Gastroesophageal sphincter (tissue), 4 donors: ENCODE data around the gene CNKSR3. TPM values are rescaled to one million over a fixed set of nuclear protein-coding genes. Genes with fewer than 3 reads are reported as not detected.
A peak's percentile ranks its signal among the peaks of the same experiment; 100 is the strongest.

ENCODE experiments used
- ATAC-seq: fragments of 150-250 bp; one replicate; pipeline ENCODE4 v1.9.1; 2016; ENCODE audit warnings: mild to moderate bottlenecking, moderate library complexity
- H3K27ac ChIP-seq, 4 donors: fragments of 200-600 bp; sonication (generic) in 3 of 4; 1 replicate in 3 of 4; 2 replicates in 1 of 4; pipeline ENCODE4 v1.5.1; 2016 to 2019
- H3K27me3 ChIP-seq: fragments of 200-600 bp; sonication (generic); one replicate; pipeline ENCODE4 v1.5.1; 2019
- H3K36me3 ChIP-seq, 2 donors: fragments of 200-600 bp; sonication (generic); one replicate each; pipeline ENCODE4 v1.5.1; 2019; ENCODE audit warnings: control low read depth in 1 of 2
- H3K4me1 ChIP-seq, 3 donors: fragments of 200-600 bp; sonication (generic); 1 replicate in 2 of 3; 2 replicates in 1 of 3; pipeline ENCODE4 v1.5.1; 2016 to 2019; ENCODE audit warnings: control low read depth in 2 of 3
- H3K4me3 ChIP-seq, 2 donors: fragments of 200-600 bp; sonication (generic); one replicate each; pipeline ENCODE4 v1.5.1; 2019; ENCODE audit warnings: mild to moderate bottlenecking in 1 of 2, moderate library complexity in 1 of 2
- H3K9me3 ChIP-seq, 3 donors: fragments of 200-600 bp; sonication (generic); one replicate each; pipeline ENCODE4 v1.5.1; 2017 to 2019; ENCODE audit warnings: control low read depth in 2 of 3
- EP300 ChIP-seq: sonication (generic); formaldehyde crosslinking; IDR thresholded peaks from one replicate; pipeline ENCODE4 v1.6.1; 2017; ENCODE audit warnings: antibody characterized with exemption, mild to moderate bottlenecking
- POLR2A ChIP-seq, 2 donors: fragments of 450-650 bp; IDR thresholded peaks; one replicate each; pipeline ENCODE4 v1.6.1; 2017; ENCODE audit warnings: antibody characterized with exemption in 2 of 2, mild to moderate bottlenecking in 2 of 2, moderate library complexity in 1 of 2
- POLR2AphosphoS5 ChIP-seq: sonication (generic); formaldehyde crosslinking; IDR thresholded peaks from one replicate; pipeline ENCODE4 v1.6.1; 2017; ENCODE audit warnings: antibody characterized with exemption
- WGBS, 2 donors: methylation state at CpG; one replicate each; pipeline ENCODE4 v1.1.5; 2018; ENCODE audit warnings: low coverage in 1 of 2; 5-methylcytosine and 5-hydroxymethylcytosine counted together
- total RNA-seq, 4 donors: library from RNA; depleted of rRNA; stranded (reverse); fragments of >200 nt; gene quantifications; one replicate each; pipeline ENCODE4 v1.1.0, GENCODE V29; 2016
- TF ChIP-seq, protein P1 (sequence below), 4 experiments: fragments of 200-600 bp in 2 of 4; fragments of 450-650 bp in 2 of 4; sonication (generic) in 1 of 4; IDR thresholded peaks; one replicate each; pipeline ENCODE4 v1.5.1; 2017 to 2019; ENCODE audit warnings: antibody characterized with exemption in 4 of 4, mild to moderate bottlenecking in 2 of 4, moderate library complexity in 2 of 4

The CNKSR3 gene
- total RNA-seq, 4 donors from 2014 or later: 12.9 to 28.9 (median 16.0) TPM

DNA sequence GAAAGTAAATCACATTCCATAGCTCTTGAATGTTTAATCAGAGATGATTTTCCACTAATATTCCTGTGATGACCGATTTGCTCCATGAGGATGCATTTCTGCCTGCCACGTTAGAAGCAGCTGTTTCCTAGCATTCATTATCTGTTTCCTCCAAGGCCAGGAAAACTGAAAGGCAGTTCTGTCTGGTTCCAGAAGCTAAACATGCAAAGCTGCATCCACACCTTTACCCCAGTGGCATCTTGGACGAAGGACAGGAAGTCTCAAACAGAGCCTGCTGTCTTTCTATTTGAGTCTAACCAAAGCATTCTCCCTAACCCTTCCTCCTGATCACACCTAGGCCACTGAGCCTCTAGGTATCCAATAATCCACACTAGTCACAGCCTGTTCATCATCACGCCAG lies 27.6 kb downstream of the CNKSR3 start:
- Histone ChIP-seq H3K9me3 (no peaks in the 10 kb centered on the region), H3K27ac (peak overlapping the region; percentile 60 to 82 (median 72)), H3K36me3 (no peaks in the 10 kb centered on the region), H3K27me3 (no peaks in the 10 kb centered on the region), H3K4me3 (no peak overlapping the region), H3K4me1 (peaks cover 0 to 80% (median 23%) of the 10 kb centered on the region in 3 donors)
- ATAC-seq: peak; percentile 39
- 27 to 38% methylated on average over 2 to 4 of the region's 4 CpGs for WGBS, 2 donors
- TF ChIP-seq, protein P1, sequence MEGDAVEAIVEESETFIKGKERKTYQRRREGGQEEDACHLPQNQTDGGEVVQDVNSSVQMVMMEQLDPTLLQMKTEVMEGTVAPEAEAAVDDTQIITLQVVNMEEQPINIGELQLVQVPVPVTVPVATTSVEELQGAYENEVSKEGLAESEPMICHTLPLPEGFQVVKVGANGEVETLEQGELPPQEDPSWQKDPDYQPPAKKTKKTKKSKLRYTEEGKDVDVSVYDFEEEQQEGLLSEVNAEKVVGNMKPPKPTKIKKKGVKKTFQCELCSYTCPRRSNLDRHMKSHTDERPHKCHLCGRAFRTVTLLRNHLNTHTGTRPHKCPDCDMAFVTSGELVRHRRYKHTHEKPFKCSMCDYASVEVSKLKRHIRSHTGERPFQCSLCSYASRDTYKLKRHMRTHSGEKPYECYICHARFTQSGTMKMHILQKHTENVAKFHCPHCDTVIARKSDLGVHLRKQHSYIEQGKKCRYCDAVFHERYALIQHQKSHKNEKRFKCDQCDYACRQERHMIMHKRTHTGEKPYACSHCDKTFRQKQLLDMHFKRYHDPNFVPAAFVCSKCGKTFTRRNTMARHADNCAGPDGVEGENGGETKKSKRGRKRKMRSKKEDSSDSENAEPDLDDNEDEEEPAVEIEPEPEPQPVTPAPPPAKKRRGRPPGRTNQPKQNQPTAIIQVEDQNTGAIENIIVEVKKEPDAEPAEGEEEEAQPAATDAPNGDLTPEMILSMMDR (IDR thresholded peaks at IDR 0.05): no peak
- TF ChIP-seq EP300 (no peak), POLR2A (IDR thresholded peaks at IDR 0.05) (no peak), POLR2AphosphoS5 (no peak)

- Histone ChIP-seq H3K27me3 (no peaks in the 10 kb centered on the region), H3K36me3 (no peaks in the 10 kb centered on the region), H3K4me1 (peaks cover 0 to 78% (median 25%) of the 10 kb centered on the region in 3 donors), H3K4me3 (no peak overlapping the region), H3K27ac (peak overlapping the region; percentile 51 to 82 (median 72)), H3K9me3 (no peaks in the 10 kb centered on the region)
- TF ChIP-seq POLR2AphosphoS5: no peak
- TF ChIP-seq, protein P1 (IDR thresholded peaks at IDR 0.05): no peak
- TF ChIP-seq EP300: no peak
- no peak for TF ChIP-seq POLR2A (IDR thresholded peaks at IDR 0.05)
- 36 to 57% methylated on average over 3 of the region's 3 CpGs for WGBS, 2 donors
- ATAC-seq: no peak
Observed at GRCh38 chr6:154481521-154482013, 28.9 kb downstream of the CNKSR3 start.

DNA sequence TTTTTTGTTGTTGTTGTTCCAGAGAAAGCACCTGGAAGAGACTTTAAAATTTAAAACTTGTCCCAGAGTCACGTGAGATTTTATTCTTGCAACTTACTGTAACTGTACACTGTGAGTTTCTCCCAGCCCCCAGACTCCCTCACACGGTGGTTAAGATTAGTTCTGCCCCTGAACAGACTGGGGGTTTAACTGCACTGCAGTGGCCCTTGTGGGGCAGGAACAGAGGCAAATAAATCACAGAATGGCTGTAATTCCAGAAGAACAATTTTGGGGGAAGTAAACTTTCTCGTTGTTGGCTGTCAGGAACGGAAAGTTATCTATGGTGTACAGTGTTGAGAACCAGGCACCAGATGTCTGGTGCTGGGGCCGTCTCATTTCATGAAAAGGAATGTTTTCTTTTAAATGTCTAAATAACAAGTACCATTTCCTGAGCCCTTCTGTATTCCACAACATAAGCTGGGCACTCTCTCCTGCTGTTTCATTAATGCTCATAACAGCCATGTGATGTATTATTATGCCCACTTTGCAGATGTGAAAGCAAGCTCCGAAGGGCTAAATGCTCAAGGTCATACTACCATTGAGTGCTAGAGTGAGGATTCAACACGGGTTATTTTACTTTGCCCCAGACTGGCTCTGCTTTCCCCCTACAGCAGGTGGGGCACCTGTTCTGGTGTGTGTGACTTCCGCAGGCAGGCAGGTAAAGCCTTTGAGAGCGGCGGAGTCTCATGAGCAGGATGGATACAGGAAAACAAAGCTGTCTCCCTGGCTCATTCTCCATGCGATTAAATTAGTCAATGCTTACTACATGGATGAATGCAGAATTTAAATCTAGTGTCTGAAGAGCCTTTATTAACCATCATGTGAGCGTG lies 30.5 kb downstream of the CNKSR3 start:
- WGBS, 2 donors: 34 to 42% methylated on average over 9 of the region's 12 CpGs
- Histone ChIP-seq H3K4me1 (peaks cover 0 to 74% (median 25%) of the 10 kb centered on the region in 3 donors), H3K9me3 (no peaks in the 10 kb centered on the region), H3K4me3 (peak overlapping the region in 1 of 2 donors; percentile 15), H3K27me3 (no peaks in the 10 kb centered on the region), H3K36me3 (no peaks in the 10 kb centered on the region), H3K27ac (peak overlapping the region; percentile 54 to 79 (median 76))
- TF ChIP-seq, protein P1 (IDR thresholded peaks at IDR 0.05): no peak
- no peak for TF ChIP-seq EP300
- no peak for TF ChIP-seq POLR2A (IDR thresholded peaks at IDR 0.05)
- TF ChIP-seq POLR2AphosphoS5: no peak
- ATAC-seq: no peak

DNA sequence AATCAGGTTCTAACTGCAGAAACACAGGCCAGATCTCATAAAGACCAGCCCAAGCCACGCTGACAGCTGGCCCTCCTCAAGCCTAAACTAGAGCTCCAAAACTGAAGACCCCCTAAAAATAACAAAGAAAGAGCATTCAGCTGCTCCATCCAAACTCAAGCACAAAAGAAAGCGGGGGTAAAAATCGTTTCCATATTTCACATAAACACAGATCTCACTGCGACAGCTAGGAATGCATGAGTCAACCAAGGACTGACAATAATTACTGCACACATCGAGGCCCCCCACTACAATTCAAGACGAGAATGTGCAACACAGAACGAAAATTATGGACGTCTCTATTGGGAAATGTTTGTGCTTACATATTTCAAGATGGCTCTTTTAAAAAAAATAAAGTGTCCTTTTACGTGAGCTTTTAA lies 31.1 kb downstream of the CNKSR3 start:
- Histone ChIP-seq H3K4me1 (peaks cover 0 to 74% (median 25%) of the 10 kb centered on the region in 3 donors), H3K9me3 (no peaks in the 10 kb centered on the region), H3K27ac (peak overlapping the region; percentile 68 to 79 (median 76)), H3K27me3 (no peaks in the 10 kb centered on the region), H3K4me3 (peak overlapping the region in 1 of 2 donors; percentile 15), H3K36me3 (no peaks in the 10 kb centered on the region)
- ATAC-seq: no peak
- no peak for TF ChIP-seq POLR2A (IDR thresholded peaks at IDR 0.05)
- 5 to 13% methylated on average over 7 to 8 of the region's 9 CpGs for WGBS, 2 donors

DNA sequence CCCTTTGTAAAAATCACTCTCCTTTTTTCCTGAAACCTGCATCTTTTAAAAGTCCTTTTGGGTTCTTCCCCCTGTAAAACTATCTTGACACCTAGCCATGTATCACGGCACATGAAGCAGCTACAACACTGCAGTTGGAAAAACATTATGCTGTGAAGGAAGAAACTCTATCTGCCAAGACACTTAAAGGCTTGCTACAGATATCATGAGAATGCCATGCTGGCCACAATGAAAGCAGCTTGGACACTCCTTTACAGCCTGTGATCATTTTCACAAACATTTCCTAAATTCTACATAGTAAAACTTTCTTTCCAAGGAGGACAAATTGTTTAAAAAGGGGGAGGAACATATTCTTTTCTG lies 31.8 kb downstream of the CNKSR3 start:
- H3K27me3 ChIP-seq: no peaks in the 10 kb centered on the region
- H3K4me3 ChIP-seq: peak overlapping the region in 1 of 2 donors; percentile 15
- H3K27ac ChIP-seq: peak overlapping the region; percentile 68 to 79 (median 76)
- no peak for TF ChIP-seq POLR2A (IDR thresholded peaks at IDR 0.05)
- TF ChIP-seq, protein P1 (IDR thresholded peaks at IDR 0.05): no peak
- TF ChIP-seq POLR2AphosphoS5: no peak
- no peak for TF ChIP-seq EP300
- no peaks in the 10 kb centered on the region for H3K9me3 ChIP-seq
- 27 to 38% methylated on average over 1 of the region's 1 CpG for WGBS, 2 donors
- peaks cover 0 to 71% (median 24%) of the 10 kb centered on the region in 3 donors for H3K4me1 ChIP-seq
- H3K36me3 ChIP-seq: no peaks in the 10 kb centered on the region
- ATAC-seq: no peak
